ENCODE results near the gene MACROD2.

Gene MACROD2

DNA sequence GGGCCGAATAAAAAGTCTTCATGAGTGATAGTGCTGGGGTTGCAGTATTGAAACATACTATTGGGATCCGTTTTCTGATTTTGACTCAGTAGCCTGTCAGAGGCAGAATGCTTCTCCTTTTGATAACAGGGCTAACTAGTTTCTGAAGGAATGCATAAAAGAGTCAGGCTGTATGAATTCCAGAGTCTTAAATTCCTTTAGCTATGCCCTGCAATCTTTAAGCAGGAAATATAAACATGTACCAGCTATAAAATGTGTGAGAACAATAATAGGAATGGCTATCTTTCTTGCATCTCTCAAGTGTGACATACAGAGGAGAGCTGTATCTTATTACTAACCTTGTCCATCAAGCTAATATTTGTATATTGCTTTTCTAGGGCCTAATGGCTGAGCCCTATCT lies 1660.8 kb downstream of the MACROD2 start:
- TF ChIP-seq, protein P1, sequence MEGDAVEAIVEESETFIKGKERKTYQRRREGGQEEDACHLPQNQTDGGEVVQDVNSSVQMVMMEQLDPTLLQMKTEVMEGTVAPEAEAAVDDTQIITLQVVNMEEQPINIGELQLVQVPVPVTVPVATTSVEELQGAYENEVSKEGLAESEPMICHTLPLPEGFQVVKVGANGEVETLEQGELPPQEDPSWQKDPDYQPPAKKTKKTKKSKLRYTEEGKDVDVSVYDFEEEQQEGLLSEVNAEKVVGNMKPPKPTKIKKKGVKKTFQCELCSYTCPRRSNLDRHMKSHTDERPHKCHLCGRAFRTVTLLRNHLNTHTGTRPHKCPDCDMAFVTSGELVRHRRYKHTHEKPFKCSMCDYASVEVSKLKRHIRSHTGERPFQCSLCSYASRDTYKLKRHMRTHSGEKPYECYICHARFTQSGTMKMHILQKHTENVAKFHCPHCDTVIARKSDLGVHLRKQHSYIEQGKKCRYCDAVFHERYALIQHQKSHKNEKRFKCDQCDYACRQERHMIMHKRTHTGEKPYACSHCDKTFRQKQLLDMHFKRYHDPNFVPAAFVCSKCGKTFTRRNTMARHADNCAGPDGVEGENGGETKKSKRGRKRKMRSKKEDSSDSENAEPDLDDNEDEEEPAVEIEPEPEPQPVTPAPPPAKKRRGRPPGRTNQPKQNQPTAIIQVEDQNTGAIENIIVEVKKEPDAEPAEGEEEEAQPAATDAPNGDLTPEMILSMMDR (IDR thresholded peaks at IDR 0.05; ENCODE audit: control insufficient read depth, insufficient read depth, low read depth, low read length, missing control alignments): no peak
- DNase-seq (ENCODE audit: low read depth): no peak
- no peak overlapping the region for H3K4me3 ChIP-seq (ENCODE audit: control insufficient read depth, low read depth, low read length)

GRCh38 chr20:15658295-15658694 lies 1663.0 kb downstream of the MACROD2 start:
- DNase-seq (ENCODE audit: low read depth): no peak

GRCh38 chr20:15673206-15673605 lies 1677.9 kb downstream of the MACROD2 start:
- TF ChIP-seq, protein P1 (IDR thresholded peaks at IDR 0.05; ENCODE audit: control insufficient read depth, insufficient read depth, low read depth, low read length, missing control alignments): no peak
- DNase-seq (ENCODE audit: low read depth): peak; percentile 84
- no peak overlapping the region for H3K4me3 ChIP-seq (ENCODE audit: control insufficient read depth, low read depth, low read length)

More at GRCh38 chr20:15658295-15658694, 1663.0 kb downstream of the MACROD2 start:
- no peak overlapping the region for H3K4me3 ChIP-seq (ENCODE audit: control insufficient read depth, low read depth, low read length)
- TF ChIP-seq, protein P1 (IDR thresholded peaks at IDR 0.05; ENCODE audit: control insufficient read depth, insufficient read depth, low read depth, low read length, missing control alignments): no peak

- no peak for DNase-seq (ENCODE audit: low read depth)
- H3K4me3 ChIP-seq (ENCODE audit: control insufficient read depth, low read depth, low read length): no peak overlapping the region
- TF ChIP-seq, protein P1 (IDR thresholded peaks at IDR 0.05; ENCODE audit: control insufficient read depth, insufficient read depth, low read depth, low read length, missing control alignments): no peak
Observed at GRCh38 chr20:15674253-15675060, 1679.1 kb downstream of the MACROD2 start.

- TF ChIP-seq, protein P1 (IDR thresholded peaks at IDR 0.05; ENCODE audit: control insufficient read depth, insufficient read depth, low read depth, low read length, missing control alignments): no peak
- no peak for DNase-seq (ENCODE audit: low read depth)
- no peak overlapping the region for H3K4me3 ChIP-seq (ENCODE audit: control insufficient read depth, low read depth, low read length)
Observed at GRCh38 chr20:15675061-15675514, 1679.8 kb downstream of the MACROD2 start.

DNA sequence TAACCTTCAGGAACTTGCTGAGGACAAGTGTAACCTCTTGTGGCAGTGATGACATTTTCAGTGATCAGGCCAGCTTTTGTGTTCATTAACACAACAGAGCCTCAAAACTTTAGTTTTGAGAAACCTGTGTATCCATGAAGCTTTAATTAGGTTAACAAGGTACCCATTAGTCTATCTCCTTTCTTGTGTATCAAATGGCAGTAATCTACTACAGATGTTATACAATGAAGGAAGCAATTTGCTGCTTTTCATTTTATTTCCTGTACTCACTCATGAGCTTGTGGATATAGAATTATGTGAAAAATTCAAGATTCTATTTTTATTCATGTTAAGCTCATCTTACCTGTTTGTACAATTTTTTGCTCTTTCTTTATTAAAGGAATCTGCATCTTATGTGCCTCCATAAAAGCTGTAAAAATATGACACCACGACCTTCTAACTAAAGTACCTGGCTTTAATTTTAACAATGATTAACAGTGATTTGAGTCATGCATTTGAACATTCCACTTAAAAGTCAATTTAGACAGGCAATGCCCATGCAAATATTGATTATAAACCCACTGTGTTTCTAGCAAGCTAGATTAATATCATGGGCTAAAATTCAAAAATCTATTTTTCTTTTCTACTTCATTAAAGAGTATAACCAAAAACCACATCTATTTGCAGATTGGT lies 1680.6 kb downstream of the MACROD2 start:
- TF ChIP-seq, protein P1 (IDR thresholded peaks at IDR 0.05; ENCODE audit: control insufficient read depth, insufficient read depth, low read depth, low read length, missing control alignments): no peak
- DNase-seq (ENCODE audit: low read depth): no peak
- no peak overlapping the region for H3K4me3 ChIP-seq (ENCODE audit: control insufficient read depth, low read depth, low read length)
